Prostate gland (tissue), 2 donors: ENCODE measurements around the gene GDF7. TPM values are rescaled to one million over a fixed set of nuclear protein-coding genes. Genes with fewer than 3 reads are reported as not detected.

Source experiments
- DNase-seq: peaks from one replicate; pipeline ENCODE4 v3.0.0-alpha.2; 2019; ENCODE audit warnings: low spot score
- H3K27ac ChIP-seq, 2 donors: fragments of 200-600 bp; sonication (generic); 2 replicates each; pipeline ENCODE4 v1.5.1; 2017 to 2019
- H3K27me3 ChIP-seq: fragments of 200-600 bp; sonication (generic); replicated peaks from 2 replicates; pipeline ENCODE4 v1.5.1; 2019; ENCODE audit not compliant: insufficient read depth
- H3K36me3 ChIP-seq, 2 donors: fragments of 200-600 bp; sonication (generic); 1 replicate in 1 of 2; 2 replicates in 1 of 2; pipeline versions ENCODE4 v1.5.1 to v1.8.1; 2017 to 2019
- H3K4me1 ChIP-seq: fragments of 200-600 bp; sonication (generic); replicated peaks from 2 replicates; pipeline ENCODE4 v1.5.1; 2019
- H3K4me3 ChIP-seq, 2 donors: fragments of 200-600 bp; sonication (generic); 2 replicates each; pipeline ENCODE4 v1.5.1; 2017 to 2019
- H3K9me3 ChIP-seq: fragments of 200-600 bp; sonication (generic); 2 replicates; pipeline ENCODE4 v1.5.1; 2017
- CTCF ChIP-seq, 4 experiments: fragments of 200-600 bp in 2 of 4; fragments of 450-650 bp in 2 of 4; sonication (generic) in 2 of 4; IDR thresholded peaks; 1 replicate in 3 of 4; 2 replicates in 1 of 4; pipeline ENCODE4 v1.5.1; 2016 to 2019; ENCODE audit warnings: antibody characterized with exemption in 4 of 4, mild to moderate bottlenecking in 2 of 4, moderate library complexity in 2 of 4
- POLR2A ChIP-seq: fragments of 450-650 bp; IDR thresholded peaks from one replicate; pipeline ENCODE4 v1.6.1; 2016; ENCODE audit warnings: antibody characterized with exemption, mild to moderate bottlenecking
- POLR2AphosphoS5 ChIP-seq: sonication (generic); formaldehyde crosslinking; IDR thresholded peaks from one replicate; pipeline ENCODE4 v1.6.1; 2017; ENCODE audit warnings: antibody characterized with exemption
- WGBS: methylation state at CpG from one replicate; pipeline ENCODE4 v1.1.5; 2018; 5-methylcytosine and 5-hydroxymethylcytosine counted together
- intact Hi-C: fragments of 100-400 bp; cut with DNase I; formaldehyde crosslinking; loops from one replicate; pipeline ENCODE4 v1.14.2; 2022
- total RNA-seq, 2 donors: library from RNA; depleted of rRNA; stranded (reverse); fragments of >200 nt; gene quantifications; one replicate each; pipeline ENCODE4 v1.1.0, GENCODE V29; 2016

Gene GDF7
- total RNA-seq, 2 donors from 2014 or later: 3.3 to 7.0 TPM

- TF ChIP-seq POLR2A (no peak), POLR2AphosphoS5 (no peak), CTCF (IDR thresholded peaks at IDR 0.05) (no peak)
- H3K9me3 ChIP-seq: no peaks in the 10 kb centered on the region
- H3K36me3 ChIP-seq: no peaks in the 10 kb centered on the region
- intact Hi-C loops: loop anchor here (10.0 kb wide), 1 partner anchor 419 kb away; the partner anchor contains the start of gene SDC1
- no peak overlapping the region for H3K4me3 ChIP-seq
- no peak for DNase-seq
- H3K4me1 ChIP-seq: peaks cover 7% of the 10 kb centered on the region
- no peaks in the 10 kb centered on the region for H3K27me3 ChIP-seq
- WGBS: 64% methylated on average over 3 of the region's 3 CpGs
- H3K27ac ChIP-seq: no peak overlapping the region
Observed at GRCh38 chr2:20643826-20644225, 23.1 kb upstream of the GDF7 start.

DNA sequence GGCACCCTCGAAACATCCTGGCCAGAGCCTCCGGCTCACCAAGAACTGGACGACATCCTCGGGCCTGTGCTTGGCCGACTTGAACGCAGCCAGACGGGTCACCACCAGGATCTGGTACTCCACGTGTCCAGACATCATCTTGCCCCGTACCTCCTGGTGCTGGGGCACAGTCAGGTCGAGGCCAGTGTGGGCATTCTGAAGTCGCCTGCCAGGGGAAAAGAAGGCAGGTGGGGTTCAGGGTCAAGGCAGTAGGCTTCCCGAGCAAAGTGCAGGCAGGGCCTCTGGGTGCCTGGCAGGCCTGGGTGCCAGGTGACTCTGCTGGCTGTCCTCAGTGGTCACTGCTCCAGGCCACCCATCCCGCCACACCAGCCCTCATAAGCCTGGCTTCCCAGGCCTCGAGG is 21.6 kb upstream of the GDF7 start:
- Histone ChIP-seq H3K4me1 (peaks cover 12% of the 10 kb centered on the region), H3K9me3 (no peaks in the 10 kb centered on the region), H3K4me3 (no peak overlapping the region), H3K27me3 (no peaks in the 10 kb centered on the region), H3K36me3 (no peaks in the 10 kb centered on the region), H3K27ac (no peak overlapping the region)
- TF ChIP-seq POLR2AphosphoS5 (no peak), CTCF (IDR thresholded peaks at IDR 0.05) (no peak)
- no peak for DNase-seq
- 92% methylated on average over 9 of the region's 14 CpGs for WGBS
- intact Hi-C loops: loop anchor here (10.0 kb wide), 1 partner anchor 420 kb away; the partner anchor contains the start of gene SDC1

DNA sequence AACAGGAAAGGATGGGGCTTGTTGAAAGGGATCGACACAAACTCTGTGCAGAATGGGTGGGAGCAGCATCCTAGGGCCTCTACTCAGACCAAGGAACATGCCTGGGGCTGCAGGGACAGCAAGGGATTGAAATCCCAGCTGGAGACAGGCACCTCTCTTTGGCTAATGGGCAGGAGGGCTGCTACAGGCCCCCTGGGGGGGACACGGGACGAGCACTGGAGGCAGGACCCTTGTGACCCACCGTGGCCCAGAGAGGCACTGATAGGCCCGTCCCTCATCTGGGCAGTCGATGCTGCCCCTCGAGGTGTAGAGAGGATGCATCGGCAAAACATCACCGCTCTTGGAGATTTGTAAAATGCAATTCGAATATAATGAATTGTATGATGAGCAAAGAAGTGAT is 21.2 kb upstream of the GDF7 start:
- no peak for DNase-seq
- H3K27me3 ChIP-seq: no peaks in the 10 kb centered on the region
- intact Hi-C loops: loop anchor here (10.0 kb wide), 1 partner anchor 421 kb away; the partner anchor contains the start of gene SDC1
- H3K27ac ChIP-seq: no peak overlapping the region
- no peak for TF ChIP-seq POLR2A
- no peak for TF ChIP-seq POLR2AphosphoS5
- no peak for TF ChIP-seq CTCF (IDR thresholded peaks at IDR 0.05)
- H3K36me3 ChIP-seq: no peaks in the 10 kb centered on the region
- H3K4me3 ChIP-seq: no peak overlapping the region
- WGBS: 87% methylated on average over 10 of the region's 10 CpGs
- H3K4me1 ChIP-seq: peaks cover 12% of the 10 kb centered on the region
- H3K9me3 ChIP-seq: no peaks in the 10 kb centered on the region

DNA sequence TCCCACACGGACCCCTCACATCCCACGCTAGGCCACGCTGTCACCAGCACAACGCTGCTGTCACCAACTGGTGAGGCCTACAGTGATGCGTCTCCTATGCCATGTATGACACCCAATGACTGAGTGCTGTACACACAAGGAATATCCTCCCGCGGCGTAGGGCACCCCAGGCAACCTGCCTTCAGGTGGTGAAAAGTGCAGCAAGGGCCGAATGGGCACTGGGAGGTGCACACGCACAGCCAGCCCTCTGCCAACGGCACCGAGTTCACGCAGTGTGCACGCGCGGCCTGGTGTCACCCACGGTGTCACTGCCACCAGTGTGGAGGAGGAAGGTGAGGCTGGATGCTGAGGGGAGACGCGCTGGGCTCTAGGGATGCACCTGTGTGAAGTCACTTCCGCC is 20.5 kb upstream of the GDF7 start:
- 92% methylated on average over 20 of the region's 20 CpGs for WGBS
- DNase-seq: no peak
- Histone ChIP-seq H3K4me3 (no peak overlapping the region), H3K4me1 (peaks cover 12% of the 10 kb centered on the region), H3K36me3 (no peaks in the 10 kb centered on the region), H3K27me3 (no peaks in the 10 kb centered on the region), H3K9me3 (no peaks in the 10 kb centered on the region), H3K27ac (no peak overlapping the region)
- TF ChIP-seq POLR2AphosphoS5: no peak
- no peak for TF ChIP-seq CTCF (IDR thresholded peaks at IDR 0.05)
- TF ChIP-seq POLR2A: no peak
- intact Hi-C loops: loop anchor here (10.0 kb wide), 1 partner anchor 422 kb away; the partner anchor contains the start of gene SDC1

GRCh38 chr2:20647211-20647610 is 19.7 kb upstream of the GDF7 start:
- intact Hi-C loops: loop anchor here (10.0 kb wide), 1 partner anchor 422 kb away; the partner anchor contains the start of gene SDC1
- DNase-seq: no peak
- Histone ChIP-seq H3K4me1 (peaks cover 9% of the 10 kb centered on the region), H3K27ac (no peak overlapping the region), H3K9me3 (no peaks in the 10 kb centered on the region), H3K36me3 (no peaks in the 10 kb centered on the region), H3K4me3 (no peak overlapping the region), H3K27me3 (no peaks in the 10 kb centered on the region)
- 95% methylated on average over 3 of the region's 3 CpGs for WGBS
- TF ChIP-seq POLR2A (no peak), POLR2AphosphoS5 (no peak), CTCF (IDR thresholded peaks at IDR 0.05) (no peak)
